ENCODE measurements around the gene RAF1.
A peak's percentile ranks its signal among the peaks of the same experiment; 100 is the strongest.
"Not testable (repeated sequence)": the region's sequence is repeated elsewhere in the genome, so short reads cannot be mapped to it uniquely, and the experiment has no call there.

RAF1 gene

DNA sequence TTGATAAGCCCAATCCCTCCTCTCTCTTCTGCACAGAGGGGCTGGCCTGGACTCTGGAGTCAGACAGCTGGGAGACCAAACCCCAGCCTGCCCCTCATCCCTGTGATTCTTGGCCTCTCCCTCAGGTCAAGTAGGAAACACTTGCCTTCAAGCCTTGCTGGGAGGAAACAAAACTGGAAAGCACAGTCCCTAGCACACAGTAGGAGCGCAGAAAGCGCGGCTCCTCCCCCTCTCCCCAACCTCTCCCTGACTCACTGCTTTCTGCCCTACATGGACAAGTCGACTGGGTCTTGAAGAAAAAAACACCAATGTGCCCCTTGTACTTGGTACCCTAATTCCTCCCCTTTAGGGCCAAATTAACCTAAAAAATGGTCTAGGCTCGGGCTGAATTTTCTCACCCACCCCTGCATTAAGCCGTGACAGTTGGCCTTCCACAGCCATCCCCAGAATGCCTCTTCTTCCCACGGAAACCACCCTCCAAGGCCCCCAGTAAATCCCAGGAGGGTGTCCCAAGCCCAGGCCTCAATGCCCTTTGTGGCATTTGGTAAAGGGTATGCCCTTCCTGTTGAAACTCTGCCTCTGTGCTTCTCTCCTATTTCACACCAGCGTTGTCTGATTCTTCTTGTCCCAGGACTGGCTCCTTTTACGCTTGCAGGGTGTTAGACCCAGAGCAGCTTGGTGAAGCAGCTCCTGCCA is 11.3 kb upstream of the RAF1 start:
- no peak for DNase-seq

DNA sequence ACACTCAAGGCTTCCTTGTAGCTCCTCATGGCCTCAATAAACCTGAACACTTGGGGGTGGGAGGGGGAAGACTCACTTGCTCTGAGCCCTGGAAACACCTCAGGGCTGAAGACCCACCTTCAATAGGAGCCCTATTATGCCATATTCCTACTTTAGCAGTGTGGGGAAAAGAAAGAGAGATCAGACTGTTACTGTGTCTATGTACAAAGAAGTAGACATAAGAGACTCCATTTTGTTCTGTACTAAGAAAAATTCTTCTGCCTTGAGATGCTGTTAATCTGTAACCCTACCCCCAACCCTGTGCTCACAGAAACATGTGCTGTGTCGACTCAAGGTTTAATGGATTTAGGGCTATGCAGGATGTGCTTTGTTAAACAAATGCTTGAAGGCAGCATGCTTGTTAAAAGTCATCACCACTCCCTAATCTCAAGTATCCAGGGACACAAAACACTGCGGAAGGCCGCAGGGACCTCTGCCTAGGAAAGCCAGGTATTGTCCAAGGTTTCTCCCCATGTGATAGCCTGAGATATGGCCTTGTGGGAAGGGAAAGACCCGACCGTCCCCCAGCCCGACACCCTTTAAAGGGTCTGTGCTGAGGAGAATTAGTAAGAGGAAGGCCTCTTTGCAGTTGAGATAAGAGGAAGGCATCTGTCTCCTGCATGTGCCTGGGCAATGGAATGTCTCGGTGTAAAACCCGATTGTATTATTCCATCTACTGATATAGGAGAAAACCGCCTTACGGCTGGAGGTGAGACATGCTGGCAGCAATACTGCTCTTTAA is 10.2 kb upstream of the RAF1 start:
- DNase-seq: not testable (repeated sequence)

DNA sequence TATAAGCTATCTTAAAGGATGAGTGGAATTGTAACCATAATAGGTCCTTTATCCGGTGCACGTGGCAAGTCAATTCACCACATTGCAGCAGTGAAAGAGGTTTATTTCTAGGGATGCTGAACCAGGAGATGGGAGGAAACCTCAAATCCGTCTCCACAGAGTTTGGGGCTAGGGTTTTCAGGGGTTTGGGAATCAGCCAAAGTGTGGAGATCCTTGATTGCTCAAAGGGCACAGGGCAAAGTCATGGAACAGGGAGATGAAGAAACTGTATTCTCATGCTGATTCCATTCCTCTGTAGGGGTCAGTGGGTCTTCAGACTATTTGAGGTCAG is 7.2 kb upstream of the RAF1 start:
- DNase-seq: no peak

DNA sequence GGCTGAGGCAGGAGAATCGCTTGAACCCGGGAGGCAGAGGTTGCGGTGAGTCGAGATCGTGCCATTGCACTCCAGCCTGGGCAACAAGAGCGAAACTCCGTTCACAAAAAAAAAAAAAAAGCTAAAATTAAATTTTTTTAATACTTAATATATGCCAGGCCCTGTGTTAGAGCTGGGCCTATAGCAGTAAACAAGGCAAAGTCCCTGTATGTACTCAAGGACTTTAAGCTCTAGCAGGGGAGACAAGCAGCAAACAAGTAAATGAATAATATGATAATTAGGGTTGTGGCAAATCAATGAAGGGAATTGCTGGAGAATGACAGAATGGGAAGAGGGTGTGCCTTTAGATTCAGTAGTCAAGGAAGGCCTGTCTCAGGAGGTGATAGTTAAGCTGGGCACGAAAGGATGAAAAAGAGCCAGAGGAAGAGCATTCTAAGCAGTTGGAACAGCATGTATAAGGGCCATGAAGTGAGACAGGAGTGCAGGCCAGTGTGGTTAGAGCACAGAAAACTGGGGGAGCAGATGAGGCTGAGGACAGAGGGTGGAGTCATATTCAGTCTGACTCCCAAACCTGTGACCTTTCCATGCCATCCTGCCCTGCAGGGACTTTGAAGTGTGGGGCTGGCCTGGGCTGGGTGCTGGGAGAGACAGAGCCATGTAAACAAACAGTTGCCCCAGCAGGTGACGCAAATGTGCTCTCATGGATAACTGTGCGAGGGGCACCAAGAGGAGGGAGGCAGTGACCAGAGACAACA is 6.6 kb upstream of the RAF1 start:
- DNase-seq: no peak

DNA sequence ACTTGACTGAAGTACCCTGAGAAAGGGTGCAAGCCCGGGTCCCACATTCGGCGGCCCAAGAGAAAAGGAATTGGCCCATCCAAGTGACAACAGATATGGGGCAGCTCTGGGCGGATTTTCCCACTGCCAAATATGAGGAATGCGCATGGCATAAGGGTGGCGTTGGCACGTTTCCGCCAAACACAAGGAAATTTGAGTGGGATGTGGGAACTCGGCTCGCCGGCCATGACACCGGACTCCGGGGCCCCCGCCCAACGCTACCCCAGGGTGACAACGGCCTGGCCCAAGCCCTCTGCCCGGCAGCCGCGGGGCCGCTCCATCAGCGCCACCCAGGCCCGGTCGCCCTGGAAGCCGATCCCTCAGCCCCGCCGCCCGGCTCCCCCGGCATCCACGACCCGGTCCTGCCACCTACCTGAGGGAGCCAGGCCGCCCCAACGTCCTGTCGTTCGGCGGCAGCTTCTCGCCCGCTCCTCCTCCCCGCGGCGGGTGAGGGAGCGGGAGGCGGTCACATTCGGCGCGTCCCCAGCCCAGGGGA is 449 bp downstream of the RAF1 start:
- peak; percentile 51 to 54 for DNase-seq

DNA sequence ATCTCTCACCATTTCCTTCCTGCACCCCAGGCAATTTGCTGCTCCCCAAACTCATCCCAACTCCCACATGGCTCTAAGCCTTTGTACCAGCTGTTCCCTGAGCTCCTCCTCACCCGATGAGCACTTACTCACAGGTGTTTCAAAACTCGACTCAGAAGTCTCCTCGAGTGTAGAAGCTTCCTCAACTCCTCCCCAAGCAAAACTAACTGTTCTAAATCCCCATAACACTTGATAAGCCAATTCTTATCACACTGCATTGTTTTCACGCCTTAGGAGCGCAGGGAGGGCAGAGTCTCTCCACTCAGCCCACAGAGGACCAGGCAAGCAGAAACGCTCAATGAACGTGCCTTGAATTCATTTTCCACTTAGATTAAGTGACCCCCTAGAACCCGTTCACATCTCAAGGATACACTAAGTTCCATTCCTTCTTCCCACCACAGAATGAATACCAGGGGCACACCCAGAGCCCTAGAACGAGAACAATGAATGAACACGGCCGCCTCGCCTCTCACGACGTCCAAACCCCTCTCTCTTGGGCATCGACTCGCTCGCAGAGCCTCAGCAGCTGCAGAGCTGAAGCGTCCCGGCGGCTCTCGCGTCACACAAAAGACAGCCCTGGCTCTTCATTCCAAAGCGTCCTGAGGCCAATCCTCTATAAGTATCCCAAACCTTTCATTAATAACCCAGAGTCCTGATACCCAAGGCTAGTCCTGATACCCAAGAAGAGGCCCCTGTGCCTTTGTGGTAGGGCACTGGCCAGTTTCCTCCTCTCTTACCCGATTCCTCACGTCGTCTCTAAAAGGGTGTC is 1.1 kb downstream of the RAF1 start:
- peak; percentile 55 to 62 for DNase-seq

DNA sequence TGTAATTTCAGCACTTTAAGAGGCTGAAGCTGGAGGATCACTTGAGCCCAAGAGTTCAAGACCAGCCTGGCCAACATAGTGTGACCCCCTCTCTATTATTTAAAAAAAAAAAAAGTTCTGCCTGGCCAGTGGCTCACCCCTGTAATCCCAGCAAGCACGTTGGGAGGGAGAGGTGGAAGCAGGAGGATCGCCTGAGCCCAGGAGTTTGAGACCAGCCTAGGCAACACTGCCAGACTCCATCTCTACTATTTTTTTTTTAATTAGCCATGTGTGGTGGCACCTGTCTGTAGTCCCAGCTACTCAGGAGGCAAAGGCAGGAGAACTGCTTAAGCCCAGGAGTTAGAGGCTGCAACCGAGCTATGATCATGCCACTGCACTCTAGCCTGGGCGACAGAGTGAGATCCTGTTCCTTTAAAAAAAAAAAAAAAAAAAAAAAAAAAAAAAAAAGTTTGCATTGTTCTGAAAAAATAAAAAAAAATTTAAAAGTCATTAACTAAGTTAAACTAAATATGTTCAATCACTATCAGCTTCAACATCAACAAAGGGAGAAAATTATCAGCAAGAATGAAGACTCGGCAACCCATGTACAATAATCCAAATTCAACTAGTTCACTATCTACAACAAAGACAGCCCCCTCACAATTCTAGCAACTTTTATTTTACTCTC is 1.9 kb downstream of the RAF1 start:
- DNase-seq: no peak

DNA sequence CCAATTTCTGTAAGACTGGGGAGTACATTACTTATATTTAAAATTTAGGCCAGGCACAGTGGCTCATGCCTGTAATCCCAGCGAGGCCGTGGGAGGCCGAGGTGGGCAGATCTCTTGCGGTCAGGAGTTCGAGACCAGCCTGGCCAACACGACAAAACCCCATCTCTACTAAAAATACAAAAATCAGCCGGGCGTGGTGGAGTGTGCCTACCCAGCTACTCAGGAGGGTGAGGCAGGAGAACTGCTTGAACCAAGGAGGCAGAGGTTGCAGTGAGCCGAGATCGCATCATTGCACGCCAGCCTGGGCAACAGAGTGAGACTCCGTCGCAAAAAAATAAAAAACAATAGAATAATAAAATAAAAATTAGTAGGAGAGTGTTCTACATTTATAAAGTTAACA is 2.5 kb downstream of the RAF1 start:
- DNase-seq: not testable (repeated sequence)

DNA sequence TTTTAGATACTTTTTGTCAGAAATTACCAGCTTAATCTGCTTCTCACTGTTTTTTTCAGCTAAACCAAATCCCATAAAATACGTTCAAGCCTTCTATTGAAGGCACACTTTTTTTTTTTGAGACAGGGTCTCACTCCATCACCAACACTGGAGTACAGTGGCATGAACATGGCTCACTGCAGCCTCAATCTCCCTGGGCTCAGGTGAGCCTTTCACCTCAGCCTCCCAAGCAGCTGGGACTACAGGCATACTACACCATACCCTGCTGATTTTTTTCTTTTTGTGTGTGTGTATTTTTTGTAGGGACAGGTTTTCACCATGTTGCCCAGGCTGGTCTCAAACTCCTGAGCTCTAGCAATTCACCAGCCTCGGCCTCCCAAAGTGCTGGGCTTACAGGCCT is 3.7 kb downstream of the RAF1 start:
- DNase-seq: no peak

DNA sequence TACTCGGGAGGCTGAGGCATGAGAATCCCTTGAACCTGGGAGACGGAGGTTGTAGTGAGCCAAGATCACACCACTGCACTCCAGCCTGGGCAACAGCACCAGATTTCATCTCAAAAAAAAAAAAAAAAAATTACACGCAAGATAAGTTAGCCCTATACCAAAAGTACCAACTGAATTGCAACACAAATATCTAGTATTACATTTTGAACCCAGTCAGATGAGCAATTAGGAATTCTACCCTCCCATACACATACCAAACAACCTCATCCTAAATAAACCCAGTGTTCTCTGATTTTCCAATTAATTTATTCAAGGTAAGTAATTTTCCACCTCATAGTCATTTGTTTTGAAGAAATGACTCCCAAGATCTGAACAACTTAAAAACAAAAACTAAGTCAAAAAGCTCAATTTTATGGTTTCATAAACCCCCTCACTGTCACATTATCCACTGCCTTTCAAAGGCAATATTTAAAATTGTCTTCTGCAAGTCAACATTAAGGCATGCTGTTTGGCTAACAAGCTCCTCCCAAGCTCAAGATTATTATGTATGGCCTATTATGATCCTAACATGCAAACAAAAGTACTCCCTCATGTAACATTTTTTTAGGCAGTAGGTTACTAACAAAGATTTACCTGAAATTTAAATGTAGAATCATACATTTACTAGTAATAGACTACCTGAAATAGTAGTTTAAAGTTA is 4.5 kb downstream of the RAF1 start:
- DNase-seq: no peak

DNA sequence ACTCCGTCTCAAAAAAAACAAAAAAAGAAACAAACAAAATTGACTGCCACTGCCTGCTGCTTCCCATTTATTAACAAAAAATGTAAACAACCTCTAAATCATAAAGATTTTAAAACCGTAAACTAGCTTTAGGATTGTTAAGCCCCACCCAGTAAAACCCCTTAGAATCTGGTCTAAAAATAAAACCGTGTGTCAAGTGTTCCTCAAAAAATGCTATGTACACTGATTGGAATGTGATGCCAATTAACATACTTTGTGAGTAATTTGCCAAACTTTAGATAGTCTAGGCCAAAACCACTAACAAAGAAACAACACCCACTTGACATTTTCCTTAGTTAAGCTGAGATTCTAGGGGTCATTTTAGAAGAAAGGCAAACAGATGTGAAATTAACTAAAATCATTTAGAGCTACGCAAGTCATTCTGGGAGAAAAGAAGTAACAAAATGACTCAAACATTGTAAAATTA is 5.3 kb downstream of the RAF1 start:
- no peak for DNase-seq

DNA sequence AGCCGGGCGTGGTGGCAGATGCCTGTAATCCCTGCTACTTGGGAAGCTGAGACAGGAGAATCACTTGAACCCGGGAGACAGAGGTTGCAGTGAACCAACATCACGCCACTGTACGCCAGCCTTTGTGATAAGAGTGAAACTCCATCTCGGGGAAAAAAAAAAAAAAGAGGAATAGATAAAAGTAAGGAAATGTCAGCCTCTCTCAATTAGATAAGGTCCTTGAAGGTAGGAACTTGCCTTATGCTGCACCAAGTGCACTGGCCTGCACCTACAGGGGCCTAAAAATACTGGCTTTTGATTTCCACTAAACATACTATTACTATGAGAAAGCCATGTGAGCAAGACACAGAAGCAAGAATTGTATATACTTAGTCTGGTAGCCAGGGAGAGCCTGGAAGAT is 7.1 kb downstream of the RAF1 start:
- DNase-seq: no peak

DNA sequence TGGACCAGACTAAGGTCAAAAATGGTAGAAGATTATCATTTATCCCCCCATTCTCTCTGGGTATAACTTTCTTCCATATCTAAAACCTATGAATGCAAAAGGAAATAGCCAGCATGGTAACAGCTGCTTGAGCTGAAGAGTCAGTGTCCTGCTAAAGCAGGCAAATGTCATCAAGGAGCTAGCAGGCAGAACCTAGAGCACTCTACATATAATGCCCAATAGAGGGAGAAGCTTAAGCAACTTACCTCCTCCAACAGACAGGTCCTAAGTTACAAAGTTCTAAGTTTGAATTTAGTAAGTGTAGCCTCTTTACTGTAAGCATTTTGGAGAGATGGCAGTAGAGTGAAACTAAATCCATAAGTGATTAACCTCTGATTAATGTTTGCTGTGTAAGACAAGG is 7.7 kb downstream of the RAF1 start:
- DNase-seq: no peak

DNA sequence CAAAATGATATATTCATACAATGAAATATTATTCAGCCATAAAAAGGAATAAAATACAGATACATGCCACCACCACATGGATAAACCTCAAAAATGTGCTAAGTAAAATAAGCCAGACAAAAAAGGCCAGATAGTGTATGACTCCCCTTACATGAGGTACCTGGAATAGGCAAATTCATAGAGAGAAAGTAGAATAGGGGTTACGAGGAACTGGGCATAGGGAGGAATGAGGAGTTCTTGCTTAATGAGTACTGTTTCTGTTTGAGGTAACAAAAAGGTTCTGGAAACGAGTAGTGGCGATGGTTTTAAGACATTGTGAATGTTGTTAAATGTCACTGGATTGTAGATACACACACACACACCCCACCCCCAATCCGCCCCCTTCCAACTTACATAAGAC is 8.2 kb downstream of the RAF1 start:
- no peak for DNase-seq

DNA sequence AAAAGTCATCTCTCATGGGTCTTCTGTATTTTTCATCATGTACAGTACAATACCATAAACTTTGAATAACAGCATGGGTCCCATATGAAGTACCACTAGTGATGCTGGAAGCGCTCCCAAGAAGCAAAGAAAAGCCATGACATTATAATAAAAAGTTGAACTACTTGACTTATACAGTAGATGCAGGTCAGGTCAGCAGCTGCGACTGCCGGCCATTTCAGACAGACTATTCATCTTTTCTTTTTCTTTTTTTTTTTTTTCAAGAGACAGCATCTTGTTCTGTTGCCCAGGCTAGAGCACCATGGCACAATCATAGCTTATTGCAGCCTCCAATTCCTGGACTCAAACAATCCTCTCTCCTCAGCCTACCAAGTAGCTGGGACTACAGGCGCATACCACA is 10.2 kb downstream of the RAF1 start:
- DNase-seq: no peak

DNA sequence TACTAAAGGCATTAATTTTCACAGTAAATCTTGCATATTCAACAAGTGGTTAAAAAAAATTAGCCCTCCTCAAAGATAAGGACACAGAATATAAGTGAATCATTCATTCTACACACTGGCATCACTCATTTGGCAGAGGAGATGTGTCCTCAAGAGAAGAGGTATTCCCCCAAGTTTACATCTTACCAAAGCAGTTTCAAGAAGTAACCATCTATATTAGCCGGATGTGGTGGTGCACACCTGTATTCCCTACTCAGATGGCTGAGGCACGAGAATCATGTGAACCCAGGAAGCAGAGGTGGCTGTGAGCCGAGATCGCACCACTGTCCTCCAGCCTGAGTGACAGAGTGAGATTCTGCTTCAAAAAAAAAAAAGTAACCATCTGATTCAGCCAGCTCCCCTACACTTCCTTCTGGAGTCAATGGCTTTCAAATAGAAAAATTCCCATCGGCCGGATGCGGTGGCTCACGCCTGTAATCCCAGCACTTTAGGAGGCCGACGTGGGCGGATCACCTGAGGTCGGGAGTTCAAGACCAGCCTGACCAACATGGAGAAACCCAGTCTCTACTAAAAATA is 15.4 kb downstream of the RAF1 start:
- no peak for DNase-seq

DNA sequence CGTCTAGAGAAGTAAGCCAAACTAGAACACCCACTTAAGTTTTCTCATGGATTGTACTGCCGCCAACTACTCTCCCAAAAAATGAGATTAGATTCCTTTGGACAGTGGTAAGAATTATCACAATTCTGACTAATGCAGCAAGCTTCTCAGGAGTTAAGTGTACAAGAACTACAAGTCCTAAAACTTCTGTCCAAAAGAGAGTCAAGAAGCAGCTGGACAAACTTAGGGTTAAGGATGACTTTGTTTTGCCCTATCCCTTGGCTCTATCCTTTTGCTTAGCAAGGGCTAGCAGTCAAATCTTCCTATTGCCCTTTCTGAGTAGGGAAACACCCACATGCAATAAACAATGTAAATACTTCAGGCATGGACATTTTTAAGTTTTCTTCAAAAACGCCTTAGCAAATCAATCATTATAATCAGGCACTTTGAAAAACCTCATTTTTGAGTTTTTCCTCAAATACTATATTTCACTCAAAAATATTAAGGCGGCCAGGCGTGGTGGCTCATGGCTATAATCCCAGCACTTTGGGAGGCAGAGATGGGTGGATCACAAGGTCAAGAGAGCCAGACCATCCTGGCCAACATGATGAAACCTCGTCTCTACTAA is 19.5 kb downstream of the RAF1 start:
- no peak for DNase-seq

DNA sequence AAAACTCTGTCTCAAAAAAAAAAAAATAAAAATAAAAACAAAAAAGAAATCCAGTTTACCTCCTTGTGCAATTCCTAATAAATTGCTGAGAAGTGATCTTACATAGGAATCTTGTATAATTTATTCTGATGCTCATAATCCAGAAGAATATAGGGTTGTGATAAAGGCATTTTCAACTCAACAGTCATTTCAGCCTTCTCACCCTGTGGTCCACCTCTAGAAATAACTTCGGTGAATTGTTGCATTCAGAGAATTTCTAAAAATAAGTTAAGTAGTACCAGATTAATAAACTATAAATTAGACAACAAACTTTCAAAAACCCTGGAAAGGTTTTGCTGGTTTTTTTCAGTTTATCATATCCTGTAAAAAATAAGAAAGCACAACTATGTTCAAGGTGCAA is 20.2 kb downstream of the RAF1 start:
- DNase-seq: no peak

DNA sequence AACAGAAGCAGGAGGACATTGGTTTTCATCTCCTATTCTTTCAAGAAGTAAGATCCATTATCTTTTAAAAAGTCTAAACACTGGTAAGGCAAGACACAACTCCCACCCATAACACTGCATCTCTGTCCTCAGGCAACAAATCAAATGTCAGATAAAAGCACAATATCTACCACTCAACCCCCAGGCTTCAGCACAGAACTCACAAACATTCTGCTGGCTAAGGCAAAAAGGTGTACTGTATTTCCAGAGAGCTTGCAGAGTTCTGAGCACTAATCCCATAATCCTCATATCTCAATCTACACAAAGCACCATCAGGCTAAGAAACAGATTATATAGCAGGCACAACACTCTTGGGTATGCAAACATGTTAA is 20.9 kb downstream of the RAF1 start:
- DNase-seq: no peak

DNA sequence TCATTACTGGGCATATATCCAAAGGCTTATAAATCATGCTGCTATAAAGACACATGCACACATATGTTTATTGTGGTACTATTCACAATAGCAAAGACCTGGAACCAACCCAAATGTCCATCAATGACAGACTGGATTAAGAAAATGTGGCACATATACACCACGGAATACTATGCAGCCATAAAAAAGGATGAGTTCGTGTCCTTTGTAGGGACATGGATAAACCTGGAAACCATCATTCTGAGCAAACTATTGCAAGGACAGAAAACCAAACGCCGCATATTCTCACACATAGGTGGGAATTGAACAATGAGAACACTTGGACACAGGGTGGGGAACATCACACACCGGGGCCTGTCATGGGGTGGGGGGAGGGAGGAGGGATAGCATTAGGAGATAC is 23.1 kb downstream of the RAF1 start:
- not testable (repeated sequence) for DNase-seq

DNA sequence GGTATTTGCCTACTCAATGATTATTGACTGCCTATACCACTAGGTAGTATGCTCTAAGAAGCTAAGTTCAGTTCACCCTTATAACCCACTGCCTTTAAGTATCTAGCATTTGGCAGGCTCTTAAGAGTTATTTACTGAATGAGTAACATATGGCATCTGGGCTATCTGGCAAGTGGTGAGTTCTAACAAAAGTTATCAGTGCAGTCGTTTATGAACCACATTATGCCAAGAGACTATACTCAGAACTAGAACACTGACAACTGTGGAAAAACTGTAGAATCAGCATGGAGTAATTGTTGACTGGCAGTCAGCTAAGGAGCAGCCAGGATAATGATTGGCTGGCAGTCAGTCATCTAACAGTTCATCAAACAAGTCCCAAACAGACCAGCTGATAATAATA is 25.8 kb downstream of the RAF1 start:
- no peak for DNase-seq

All from activated T-cell treated with anti-CD3 and anti-CD28 coated beads, Interleukin-2, amount 50 U/mL, for 48 hours (primary cell).